Small intestine (tissue), 7 donors: ENCODE data around the gene SEPTIN11. TPM values are rescaled to one million over a fixed set of nuclear protein-coding genes. Genes with fewer than 3 reads are reported as not detected.

Experiments
- DNase-seq, 2 donors: peaks; one replicate each; pipeline versions ENCODE4 v3.0.0 to v3.0.0-alpha.2; 2013
- FAIRE-seq: peaks from 2 replicates; lab custom pipeline; 2012; peaks lifted over from hg19 to GRCh38; lab: Jason Lieb, UNC
- H3K27ac ChIP-seq, 3 donors: one replicate each; pipeline ENCODE4 v1.5.1; 2013; ENCODE audit warnings: low read length in 2 of 3, mild to moderate bottlenecking in 2 of 3, control low read depth in 1 of 3, inconsistent platforms in 1 of 3, low read depth in 1 of 3, moderate library complexity in 1 of 3
- H3K27me3 ChIP-seq, 3 donors: one replicate each; pipeline ENCODE4 v1.6.1; 2013; ENCODE audit warnings: low read length in 3 of 3, inconsistent platforms in 1 of 3; ENCODE audit not compliant: control insufficient read depth in 3 of 3, insufficient read depth in 3 of 3
- H3K36me3 ChIP-seq, 3 donors: one replicate each; pipeline ENCODE4 v1.6.1; 2013; ENCODE audit warnings: low read length in 3 of 3, inconsistent platforms in 1 of 3, low read depth in 1 of 3, mild to moderate bottlenecking in 1 of 3, moderate library complexity in 1 of 3; ENCODE audit not compliant: control insufficient read depth in 3 of 3, insufficient read depth in 2 of 3
- H3K4me1 ChIP-seq, 3 donors: one replicate each; pipeline ENCODE4 v1.6.1; 2013; ENCODE audit warnings: low read length in 2 of 3, inconsistent platforms in 1 of 3, low read depth in 1 of 3, mild to moderate bottlenecking in 1 of 3, moderate library complexity in 1 of 3; ENCODE audit not compliant: control insufficient read depth in 3 of 3, insufficient read depth in 2 of 3
- H3K4me3 ChIP-seq, 3 donors: one replicate each; pipeline ENCODE4 v1.5.1; 2013; ENCODE audit warnings: low read length in 3 of 3, control low read depth in 1 of 3, inconsistent platforms in 1 of 3, low read depth in 1 of 3, mild to moderate bottlenecking in 1 of 3, moderate library complexity in 1 of 3
- H3K9me3 ChIP-seq, 2 donors: one replicate each; pipeline ENCODE4 v1.6.1; 2013; ENCODE audit warnings: low read depth in 1 of 2, low read length in 1 of 2; ENCODE audit not compliant: control insufficient read depth in 2 of 2, insufficient read depth in 1 of 2
- WGBS, 3 donors: extraction: QIAGEN DNeasy Blood & Tissue Kit; methylation state at CpG; one replicate each; pipeline ENCODE4 v1.1.7; 2013; 5-methylcytosine and 5-hydroxymethylcytosine counted together
- polyA plus RNA-seq, 4 donors: library from polyadenylated mRNA; stranded (reverse) in 3 of 4; unstranded in 1 of 4; fragments of 200-250 nt in 3 of 4; fragments of 120-200 nt in 1 of 4; gene quantifications; one replicate each; pipeline versions ENCODE4 v1.2.1 to v1.2.3, GENCODE V29; 2013
- donor health status: healthy with polysubstance abuse.
- donor health status: control.
- donor health status: control.
- donor health status: Bipolar disorder and iron deficiency.
- donor health status: healthy.

SEPTIN11 gene
- polyA plus RNA-seq, 4 donors: 19.0 to 56.0 (median 27.1) TPM

DNA sequence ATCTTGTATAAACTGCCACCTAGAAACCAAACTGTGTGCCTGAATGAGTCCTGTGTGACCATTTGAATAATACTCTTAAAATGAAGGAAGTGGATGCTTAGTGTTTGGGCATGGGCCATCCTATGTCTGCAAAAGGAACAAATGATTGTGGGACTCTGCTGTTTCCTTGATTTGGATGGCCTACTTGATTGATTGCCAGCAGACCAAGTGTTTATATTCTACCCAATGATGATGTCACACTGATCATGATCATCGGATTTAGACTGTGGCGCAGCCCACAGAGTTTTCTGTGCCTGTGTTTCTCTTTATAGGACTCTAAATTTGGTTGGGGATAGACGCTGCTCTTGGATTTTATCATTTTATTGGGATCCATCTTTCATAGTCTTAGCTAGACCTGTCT is 4.4 kb downstream of the SEPTIN11 start:
- Histone ChIP-seq H3K4me1 (peaks cover 0 to 20% (median 12%) of the 10 kb centered on the region in 3 donors), H3K27ac (no peak overlapping the region), H3K4me3 (no peak overlapping the region), H3K9me3 (no peaks in the 10 kb centered on the region), H3K27me3 (no peaks in the 10 kb centered on the region), H3K36me3 (peaks cover 0 to 3% (median 1%) of the 10 kb centered on the region in 3 donors)
- WGBS, 3 donors: 80 to 98% (median 86%) methylated on average over 3 of the region's 3 CpGs
- DNase-seq (no peak), FAIRE-seq (no peak)

DNA sequence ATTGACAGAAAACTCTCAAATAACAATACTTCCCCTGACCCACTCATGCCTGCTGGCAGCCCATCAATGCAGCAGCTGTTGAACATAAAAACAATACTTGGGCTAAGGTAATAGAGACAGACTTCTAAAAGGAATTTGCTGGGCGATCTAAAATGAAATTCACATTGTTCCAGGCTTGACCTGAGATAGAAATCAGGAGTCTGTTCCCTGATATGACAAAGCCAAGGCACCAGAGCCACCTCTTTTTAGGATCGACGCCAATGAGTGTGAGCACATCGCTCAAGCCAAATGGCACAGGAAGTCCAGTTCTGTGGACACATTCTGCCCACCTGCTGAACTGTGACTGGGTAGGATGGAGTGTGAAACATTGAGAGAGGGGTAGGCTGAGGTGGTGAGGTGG is 4.9 kb downstream of the SEPTIN11 start:
- 85 to 96% (median 94%) methylated on average over 4 of the region's 4 CpGs for WGBS, 3 donors
- Histone ChIP-seq H3K27ac (no peak overlapping the region), H3K36me3 (peaks cover 0 to 3% (median 1%) of the 10 kb centered on the region in 3 donors), H3K27me3 (no peaks in the 10 kb centered on the region), H3K9me3 (no peaks in the 10 kb centered on the region), H3K4me1 (peaks cover 0 to 20% (median 12%) of the 10 kb centered on the region in 3 donors), H3K4me3 (no peak overlapping the region)
- DNase-seq: no peak
- FAIRE-seq: no peak

DNA sequence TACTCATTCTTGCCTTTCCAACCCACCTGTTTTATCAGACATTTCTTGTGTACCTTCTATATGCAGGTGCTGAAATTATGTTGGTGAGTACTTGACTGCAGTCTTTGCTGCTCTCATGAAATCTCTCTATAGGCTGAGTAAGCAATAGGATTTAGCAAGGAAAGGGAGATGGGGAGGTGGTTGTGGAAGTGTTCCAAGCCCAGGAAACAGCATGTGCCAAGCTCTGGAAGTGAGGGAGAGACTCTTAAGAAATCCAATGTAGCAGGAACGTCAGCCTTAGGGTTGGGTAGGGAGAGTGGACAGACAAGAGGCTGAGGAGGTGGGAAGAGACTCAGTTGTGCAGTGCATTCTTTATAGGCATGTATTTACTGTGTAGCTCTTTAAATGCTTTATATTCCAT is 5.6 kb downstream of the SEPTIN11 start:
- Histone ChIP-seq H3K27ac (no peak overlapping the region), H3K4me1 (peaks cover 2 to 24% (median 12%) of the 10 kb centered on the region in 3 donors), H3K36me3 (peaks cover 0 to 3% (median 1%) of the 10 kb centered on the region in 3 donors), H3K4me3 (no peak overlapping the region), H3K27me3 (no peaks in the 10 kb centered on the region), H3K9me3 (no peaks in the 10 kb centered on the region)
- DNase-seq: no peak
- 62 to 83% (median 80%) methylated on average over 1 of the region's 1 CpG for WGBS, 3 donors
- no peak for FAIRE-seq

DNA sequence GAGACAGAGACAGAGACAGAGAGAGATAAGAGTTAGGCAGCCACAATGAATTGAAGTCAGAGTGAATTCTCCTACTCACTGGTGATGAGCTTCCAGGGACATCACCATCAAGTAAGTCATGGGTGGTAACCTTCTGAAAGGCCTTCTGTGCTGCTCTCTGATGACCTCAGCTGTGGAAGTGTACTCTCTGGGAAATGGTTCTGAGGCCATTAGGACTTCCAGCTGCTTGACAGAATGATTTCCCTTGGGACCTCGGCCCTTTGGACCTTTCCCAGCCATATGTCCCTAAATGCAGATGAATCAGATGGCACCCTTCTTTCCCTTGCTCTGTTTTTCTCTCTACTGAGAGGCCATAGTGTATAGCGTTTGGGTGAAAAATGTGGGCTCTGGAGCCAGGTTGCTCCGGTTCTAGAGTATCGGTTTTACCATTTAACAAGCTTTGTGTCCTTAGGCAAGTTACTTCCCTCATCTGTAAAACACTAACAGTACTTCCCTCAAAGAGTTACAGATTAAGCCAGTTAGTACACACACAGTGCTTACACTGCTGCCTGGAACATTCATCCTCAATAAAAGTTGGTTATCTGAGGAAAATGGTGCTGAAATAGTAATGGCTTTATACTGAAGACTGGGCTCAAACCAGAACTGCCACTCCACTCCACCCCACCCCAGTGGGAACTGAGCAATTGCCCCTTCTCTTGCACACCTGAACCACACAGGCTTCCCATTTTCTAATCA is 7.6 kb downstream of the SEPTIN11 start:
- Histone ChIP-seq H3K27me3 (no peaks in the 10 kb centered on the region), H3K36me3 (peaks cover 0 to 3% (median 1%) of the 10 kb centered on the region in 3 donors), H3K27ac (peak overlapping the region in 2 of 3 donors; percentile 24 to 51), H3K4me1 (peaks cover 2 to 28% (median 9%) of the 10 kb centered on the region in 3 donors), H3K9me3 (no peaks in the 10 kb centered on the region), H3K4me3 (no peak overlapping the region)
- DNase-seq: peak; percentile 46 to 67
- 40 to 58% (median 58%) methylated on average over 4 of the region's 4 CpGs for WGBS, 3 donors
- FAIRE-seq: no peak

DNA sequence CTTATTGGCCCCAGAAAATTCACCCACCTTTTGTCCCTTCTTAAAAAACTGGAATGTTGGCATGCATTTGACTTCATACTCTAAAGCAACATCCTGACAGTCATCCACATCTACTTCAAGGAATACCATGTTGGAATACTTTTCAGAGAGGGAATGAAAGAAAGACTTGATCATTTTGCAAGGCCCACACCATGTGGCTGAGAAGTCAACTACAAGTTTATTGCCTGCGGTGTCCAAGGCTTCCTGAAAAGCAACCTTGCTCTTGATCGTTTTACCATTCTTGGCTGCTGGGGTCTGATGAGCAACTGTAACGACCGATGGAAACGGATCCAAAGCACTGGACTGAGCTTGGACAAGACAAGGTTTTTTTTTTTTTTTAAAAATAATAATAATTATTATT is 9.3 kb downstream of the SEPTIN11 start:
- H3K4me1 ChIP-seq: peaks cover 4 to 30% (median 11%) of the 10 kb centered on the region in 3 donors
- no peak overlapping the region for H3K27ac ChIP-seq
- H3K27me3 ChIP-seq: no peaks in the 10 kb centered on the region
- 96 to 99% (median 98%) methylated on average over 5 of the region's 5 CpGs for WGBS, 3 donors
- no peak overlapping the region for H3K4me3 ChIP-seq
- FAIRE-seq (no peak), DNase-seq (no peak)
- H3K36me3 ChIP-seq: peaks cover 0 to 3% (median 1%) of the 10 kb centered on the region in 3 donors
- H3K9me3 ChIP-seq: no peaks in the 10 kb centered on the region

DNA sequence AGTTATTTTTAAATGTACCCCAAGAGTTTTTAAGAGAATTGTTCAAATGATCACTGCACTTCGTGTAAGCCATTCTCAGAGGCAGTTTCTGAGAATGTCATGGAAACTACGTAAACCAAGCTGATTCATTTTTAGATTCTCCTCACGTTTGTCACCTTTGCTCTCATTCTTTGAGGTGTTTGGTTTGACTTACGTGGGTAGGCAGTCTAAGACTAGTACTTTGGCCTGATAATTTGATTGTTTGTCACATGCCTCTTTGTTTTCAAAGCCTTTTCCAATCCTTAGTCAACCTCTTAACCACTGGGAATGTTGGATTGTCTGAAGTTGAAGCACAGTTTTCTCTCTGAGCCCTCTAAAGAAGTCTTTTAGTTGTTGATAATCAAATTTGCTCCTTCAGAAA is 10.5 kb downstream of the SEPTIN11 start:
- Histone ChIP-seq H3K4me1 (peaks cover 4 to 30% (median 11%) of the 10 kb centered on the region in 3 donors), H3K4me3 (no peak overlapping the region), H3K27ac (peak overlapping the region in 1 of 3 donors; percentile 38), H3K27me3 (no peaks in the 10 kb centered on the region), H3K9me3 (no peaks in the 10 kb centered on the region), H3K36me3 (peaks cover 0 to 3% (median 0%) of the 10 kb centered on the region in 3 donors)
- DNase-seq: peak; percentile 80 to 85
- 14 to 54% (median 27%) methylated on average over 4 of the region's 4 CpGs for WGBS, 3 donors
- FAIRE-seq: no peak

DNA sequence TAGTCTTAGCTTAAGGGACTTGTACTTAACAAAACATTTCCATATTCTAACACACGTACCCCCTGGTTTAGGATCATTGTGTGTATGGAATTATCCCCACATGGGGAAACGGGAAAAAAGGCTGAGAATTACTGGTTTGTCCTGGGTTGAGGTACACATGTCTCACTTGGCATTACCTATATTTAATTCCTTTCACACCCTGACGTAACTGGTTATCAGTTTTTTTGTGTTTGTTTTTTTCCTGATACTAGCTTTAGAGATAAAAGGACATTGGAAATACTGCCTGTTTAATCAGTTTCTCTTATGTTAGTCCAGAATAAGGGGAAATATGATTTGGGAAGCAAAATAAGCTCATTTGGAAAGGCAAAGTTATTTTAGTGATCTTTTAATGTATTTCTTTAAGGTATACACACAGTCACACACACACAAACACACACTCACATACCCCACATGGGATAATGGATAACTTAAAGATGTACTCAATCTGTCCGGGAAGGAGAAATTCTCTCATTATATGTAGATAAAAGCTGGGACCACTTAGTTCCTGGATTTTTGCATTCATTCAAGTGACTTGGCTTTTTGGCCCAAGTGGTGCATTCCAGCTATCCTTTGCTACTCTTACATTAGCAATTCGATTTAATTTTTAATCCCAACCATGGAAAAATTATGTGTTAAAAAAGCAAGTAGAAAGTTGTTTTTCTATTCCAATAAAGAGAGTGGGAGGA is 13.0 kb downstream of the SEPTIN11 start:
- DNase-seq (no peak), FAIRE-seq (no peak)
- no peaks in the 10 kb centered on the region for H3K27me3 ChIP-seq
- peaks cover 2 to 19% (median 4%) of the 10 kb centered on the region in 3 donors for H3K4me1 ChIP-seq
- H3K27ac ChIP-seq: no peak overlapping the region
- 45 to 61% (median 53%) methylated on average over 5 of the region's 5 CpGs for WGBS, 3 donors
- peaks cover 0 to 3% (median 0%) of the 10 kb centered on the region in 3 donors for H3K36me3 ChIP-seq
- H3K4me3 ChIP-seq: no peak overlapping the region
- H3K9me3 ChIP-seq: no peaks in the 10 kb centered on the region

DNA sequence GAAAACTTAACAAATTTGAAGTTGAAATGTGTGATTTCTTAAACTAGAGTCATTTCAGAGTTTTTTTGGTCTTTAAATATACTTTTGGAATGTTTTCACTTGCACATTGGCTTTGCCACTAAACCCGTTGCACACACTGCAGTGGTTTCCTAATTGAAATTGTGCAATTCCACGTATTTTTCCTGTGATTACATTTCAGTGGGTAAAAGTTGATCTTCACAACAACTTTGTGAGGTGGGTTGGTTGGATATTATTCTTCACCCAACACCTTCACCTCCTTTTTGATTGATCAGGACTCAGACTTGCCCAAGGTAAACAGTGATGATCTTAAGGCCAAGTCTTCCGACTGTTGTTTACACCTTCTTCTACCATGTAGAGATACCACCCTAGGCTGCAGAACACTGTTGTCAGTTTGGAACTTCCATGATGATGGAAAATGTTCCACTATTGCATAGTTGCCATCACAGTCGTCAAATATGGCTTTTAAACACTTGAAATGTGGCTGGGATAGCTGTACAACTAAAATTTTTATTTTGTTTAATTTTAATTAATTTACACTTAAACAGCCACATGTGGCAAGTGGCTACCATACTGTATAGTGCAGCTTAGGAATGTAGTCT is 13.7 kb downstream of the SEPTIN11 start:
- FAIRE-seq: no peak
- no peaks in the 10 kb centered on the region for H3K27me3 ChIP-seq
- H3K9me3 ChIP-seq: no peaks in the 10 kb centered on the region
- H3K27ac ChIP-seq: no peak overlapping the region
- H3K36me3 ChIP-seq: peaks cover 0 to under 1% (median 0%) of the 10 kb centered on the region in 3 donors
- DNase-seq: no peak
- H3K4me3 ChIP-seq: no peak overlapping the region
- peaks cover 2 to 14% (median 4%) of the 10 kb centered on the region in 3 donors for H3K4me1 ChIP-seq
- 71 to 84% (median 78%) methylated on average over 4 of the region's 4 CpGs for WGBS, 3 donors
